Suprapubic skin (tissue), 4 donors: ENCODE measurements around the gene MBD6. TPM values are rescaled to one million over a fixed set of nuclear protein-coding genes. Genes with fewer than 3 reads are reported as not detected.
"Not testable (repeated sequence)": the region's sequence is repeated elsewhere in the genome, so short reads cannot be mapped to it uniquely, and the experiment has no call there.

Experiments
- DNase-seq, 2 donors: peaks; one replicate each; pipeline ENCODE4 v3.0.0-alpha.2; 2019; ENCODE audit warnings: low spot score in 2 of 2
- H3K27ac ChIP-seq: fragments of 200-600 bp; sonication (generic); one replicate; pipeline ENCODE4 v1.5.1; 2019
- H3K27me3 ChIP-seq: fragments of 200-600 bp; sonication (generic); one replicate; pipeline ENCODE4 v1.5.1; 2019
- H3K36me3 ChIP-seq: fragments of 200-600 bp; sonication (generic); one replicate; pipeline ENCODE4 v1.5.1; 2019
- H3K4me1 ChIP-seq: fragments of 200-600 bp; sonication (generic); one replicate; pipeline ENCODE4 v1.5.1; 2019
- H3K4me3 ChIP-seq: fragments of 200-600 bp; sonication (generic); one replicate; pipeline ENCODE4 v1.5.1; 2019; ENCODE audit warnings: mild to moderate bottlenecking
- H3K9me3 ChIP-seq: fragments of 200-600 bp; sonication (generic); one replicate; pipeline ENCODE4 v1.5.1; 2019
- EP300 ChIP-seq: sonication (generic); formaldehyde crosslinking; IDR thresholded peaks from one replicate; pipeline ENCODE4 v1.6.1; 2017; ENCODE audit warnings: antibody characterized with exemption
- POLR2A ChIP-seq, 2 donors: fragments of 450-650 bp; IDR thresholded peaks; one replicate each; pipeline ENCODE4 v1.6.1; 2017; ENCODE audit warnings: antibody characterized with exemption in 2 of 2, mild to moderate bottlenecking in 2 of 2, moderate library complexity in 2 of 2
- POLR2AphosphoS5 ChIP-seq, 3 donors: sonication (generic); formaldehyde crosslinking; IDR thresholded peaks; one replicate each; pipeline ENCODE4 v1.6.1; 2017; ENCODE audit warnings: antibody characterized with exemption in 3 of 3
- WGBS: methylation state at CpG from one replicate; pipeline ENCODE4 v1.1.5; 2018; 5-methylcytosine and 5-hydroxymethylcytosine counted together
- total RNA-seq, 4 donors: library from RNA; depleted of rRNA; stranded (reverse); fragments of >200 nt; gene quantifications; one replicate each; pipeline ENCODE4 v1.1.0, GENCODE V29; 2016
- TF ChIP-seq, protein P1 (sequence below), 2 donors: fragments of 200-600 bp in 1 of 2; fragments of 450-650 bp in 1 of 2; sonication (generic) in 1 of 2; IDR thresholded peaks; one replicate each; pipeline ENCODE4 v1.5.1; 2016 to 2019; ENCODE audit warnings: antibody characterized with exemption in 2 of 2, mild to moderate bottlenecking in 1 of 2, moderate library complexity in 1 of 2

The MBD6 gene
- total RNA-seq, 4 donors from 2014 or later = 24.4 to 92.9 (median 36.8) TPM

DNA sequence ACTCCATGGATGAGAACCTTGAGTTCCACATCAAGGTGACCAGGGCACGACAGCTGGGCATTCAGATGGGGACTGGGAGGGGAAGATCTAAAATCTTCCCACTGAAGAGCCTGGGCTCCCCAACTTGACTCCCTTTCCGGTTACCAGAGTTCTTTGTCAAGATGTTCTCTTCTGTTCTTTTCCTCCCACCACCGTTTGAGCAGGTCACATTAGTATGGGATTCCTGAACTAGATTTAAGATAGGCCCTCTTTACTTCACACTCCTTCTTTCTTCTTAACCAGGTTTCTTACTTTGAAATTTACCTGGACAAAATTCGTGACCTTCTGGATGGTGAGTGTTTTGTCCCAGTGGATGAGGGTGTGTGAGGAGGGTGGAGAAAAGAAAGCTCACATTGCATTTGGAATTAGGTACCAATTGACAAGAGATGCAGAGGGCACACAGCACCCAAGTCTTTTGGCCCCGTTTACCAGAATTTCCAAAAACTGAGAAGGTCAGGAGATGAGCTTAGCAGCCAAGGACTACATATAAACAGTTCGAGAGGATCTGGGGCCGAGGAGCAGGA lies 41.6 kb downstream of the MBD6 start:
- TF ChIP-seq, protein P1, sequence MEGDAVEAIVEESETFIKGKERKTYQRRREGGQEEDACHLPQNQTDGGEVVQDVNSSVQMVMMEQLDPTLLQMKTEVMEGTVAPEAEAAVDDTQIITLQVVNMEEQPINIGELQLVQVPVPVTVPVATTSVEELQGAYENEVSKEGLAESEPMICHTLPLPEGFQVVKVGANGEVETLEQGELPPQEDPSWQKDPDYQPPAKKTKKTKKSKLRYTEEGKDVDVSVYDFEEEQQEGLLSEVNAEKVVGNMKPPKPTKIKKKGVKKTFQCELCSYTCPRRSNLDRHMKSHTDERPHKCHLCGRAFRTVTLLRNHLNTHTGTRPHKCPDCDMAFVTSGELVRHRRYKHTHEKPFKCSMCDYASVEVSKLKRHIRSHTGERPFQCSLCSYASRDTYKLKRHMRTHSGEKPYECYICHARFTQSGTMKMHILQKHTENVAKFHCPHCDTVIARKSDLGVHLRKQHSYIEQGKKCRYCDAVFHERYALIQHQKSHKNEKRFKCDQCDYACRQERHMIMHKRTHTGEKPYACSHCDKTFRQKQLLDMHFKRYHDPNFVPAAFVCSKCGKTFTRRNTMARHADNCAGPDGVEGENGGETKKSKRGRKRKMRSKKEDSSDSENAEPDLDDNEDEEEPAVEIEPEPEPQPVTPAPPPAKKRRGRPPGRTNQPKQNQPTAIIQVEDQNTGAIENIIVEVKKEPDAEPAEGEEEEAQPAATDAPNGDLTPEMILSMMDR (IDR thresholded peaks at IDR 0.05) = no peak
- no peak for TF ChIP-seq POLR2A (IDR thresholded peaks at IDR 0.05)
- TF ChIP-seq POLR2AphosphoS5 (IDR thresholded peaks at IDR 0.05) = no peak
- TF ChIP-seq EP300 = no peak
- WGBS = 83% methylated on average over 7 of the region's 7 CpGs
- Histone ChIP-seq H3K4me1 (no peaks in the 10 kb centered on the region), H3K9me3 (no peaks in the 10 kb centered on the region), H3K4me3 (no peak overlapping the region), H3K27ac (no peak overlapping the region), H3K27me3 (peaks cover 36% of the 10 kb centered on the region), H3K36me3 (no peaks in the 10 kb centered on the region)
- peak in 1 of 2 donors; percentile 31 for DNase-seq

DNA sequence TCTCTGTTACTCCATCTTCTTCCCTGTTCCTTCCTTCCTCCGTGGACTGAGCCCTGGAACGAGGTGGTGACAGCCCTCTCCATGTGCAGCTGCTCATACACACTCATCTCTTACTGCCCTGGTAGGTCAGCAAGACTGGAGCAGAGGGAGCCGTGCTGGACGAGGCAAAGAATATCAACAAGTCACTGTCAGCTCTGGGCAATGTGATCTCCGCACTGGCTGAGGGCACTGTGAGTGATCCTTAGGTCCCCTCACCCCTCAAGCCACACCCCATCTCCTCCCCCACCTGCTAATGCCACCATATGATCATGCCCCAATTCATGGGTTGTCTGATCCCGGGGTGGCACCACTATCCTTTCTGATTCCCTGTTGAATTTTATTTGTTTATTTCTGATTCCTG lies 46.2 kb downstream of the MBD6 start:
- Histone ChIP-seq H3K27me3 (peaks cover 32% of the 10 kb centered on the region), H3K27ac (no peak overlapping the region), H3K9me3 (no peaks in the 10 kb centered on the region), H3K4me3 (no peak overlapping the region), H3K4me1 (no peaks in the 10 kb centered on the region), H3K36me3 (no peaks in the 10 kb centered on the region)
- TF ChIP-seq POLR2AphosphoS5 (IDR thresholded peaks at IDR 0.05) (no peak), POLR2A (IDR thresholded peaks at IDR 0.05) (no peak), EP300 (no peak)
- TF ChIP-seq, protein P1 (IDR thresholded peaks at IDR 0.05) = no peak
- 78% methylated on average over 6 of the region's 6 CpGs for WGBS
- DNase-seq = peak in 1 of 2 donors; percentile 57

DNA sequence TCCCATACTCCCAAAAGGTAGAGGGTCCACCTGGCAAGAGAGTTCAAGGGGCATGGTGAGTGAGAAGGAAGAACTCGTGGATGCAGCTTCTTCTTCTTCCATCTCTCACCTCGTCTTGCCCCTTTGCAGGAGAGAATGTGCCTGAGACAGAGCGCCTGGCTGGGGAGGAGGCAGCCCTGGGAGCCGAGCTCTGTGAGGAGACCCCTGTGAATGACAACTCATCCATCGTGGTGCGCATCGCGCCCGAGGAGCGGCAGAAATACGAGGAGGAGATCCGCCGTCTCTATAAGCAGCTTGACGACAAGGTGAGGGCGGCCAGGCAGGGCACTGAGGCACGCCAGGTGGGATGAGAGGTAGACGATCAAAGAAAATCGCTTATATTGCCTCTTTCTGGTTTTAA lies 47.2 kb downstream of the MBD6 start:
- Histone ChIP-seq H3K36me3 (no peaks in the 10 kb centered on the region), H3K27me3 (peaks cover 24% of the 10 kb centered on the region), H3K4me3 (no peak overlapping the region), H3K27ac (no peak overlapping the region), H3K4me1 (no peaks in the 10 kb centered on the region), H3K9me3 (no peaks in the 10 kb centered on the region)
- peak in 1 of 2 donors; percentile 72 for DNase-seq
- WGBS = 90% methylated on average over 18 of the region's 18 CpGs
- no peak for TF ChIP-seq EP300
- no peak for TF ChIP-seq POLR2AphosphoS5 (IDR thresholded peaks at IDR 0.05)
- TF ChIP-seq POLR2A (IDR thresholded peaks at IDR 0.05) = no peak
- TF ChIP-seq, protein P1 (IDR thresholded peaks at IDR 0.05) = no peak

DNA sequence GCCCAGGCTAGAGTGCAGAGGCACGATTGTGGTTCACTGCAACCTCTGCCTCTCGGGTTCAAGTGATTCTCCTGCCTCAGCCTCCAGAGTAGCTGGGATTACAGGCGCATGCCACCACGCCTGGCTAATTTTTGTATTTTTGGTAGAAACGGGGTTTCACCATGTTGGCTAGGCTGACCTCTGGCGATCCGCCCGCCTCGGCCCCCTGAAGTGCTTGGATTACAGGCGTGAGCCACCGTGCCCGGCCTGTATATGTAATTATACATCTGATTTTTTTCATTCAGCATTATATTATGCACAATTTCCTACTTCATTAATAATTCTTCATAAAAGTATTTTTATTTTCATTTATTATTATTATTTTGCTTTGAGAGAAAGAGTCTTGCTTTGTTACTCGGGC lies 47.8 kb downstream of the MBD6 start:
- not testable (repeated sequence) for H3K4me3 ChIP-seq, H3K4me1 ChIP-seq, H3K36me3 ChIP-seq, H3K9me3 ChIP-seq, H3K27ac ChIP-seq
- 77% methylated on average over 13 of the region's 13 CpGs for WGBS
- peak in 1 of 2 donors; percentile 48 for DNase-seq
- peaks cover 23% of the 10 kb centered on the region for H3K27me3 ChIP-seq

DNA sequence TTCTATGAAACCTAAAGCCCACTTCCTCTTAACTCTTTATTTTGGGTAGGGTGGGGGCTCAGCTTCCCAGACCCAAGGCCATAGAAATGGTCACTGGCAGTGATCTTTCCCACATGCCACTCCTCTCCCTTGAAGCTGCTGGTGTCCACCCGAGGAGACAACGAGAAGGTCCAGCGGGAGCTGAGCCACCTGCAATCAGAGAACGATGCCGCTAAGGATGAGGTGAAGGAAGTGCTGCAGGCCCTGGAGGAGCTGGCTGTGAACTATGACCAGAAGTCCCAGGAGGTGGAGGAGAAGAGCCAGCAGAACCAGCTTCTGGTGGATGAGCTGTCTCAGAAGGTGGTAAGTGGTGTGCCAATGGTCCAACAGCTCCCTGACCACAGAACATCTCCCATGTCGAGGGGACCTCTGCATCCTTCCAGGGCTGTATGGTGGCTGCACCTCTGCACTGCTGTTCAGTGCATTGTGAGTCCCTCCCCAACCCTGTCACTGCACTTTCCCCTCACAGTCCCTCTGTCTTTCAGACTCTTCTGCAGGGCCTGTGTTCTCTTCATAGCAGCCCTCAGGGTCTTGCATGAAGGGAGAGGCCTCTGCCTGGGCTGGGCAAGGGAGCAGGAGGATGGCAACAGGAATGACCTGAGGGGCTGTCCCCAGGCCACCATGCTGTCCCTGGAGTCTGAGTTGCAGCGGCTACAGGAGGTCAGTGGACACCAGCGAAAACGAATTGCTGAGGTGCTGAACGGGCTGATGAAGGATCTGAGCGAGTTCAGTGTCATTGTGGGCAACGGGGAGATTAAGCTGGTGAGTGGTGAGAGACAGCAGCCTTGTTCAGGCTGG lies 49.5 kb downstream of the MBD6 start:
- no peaks in the 10 kb centered on the region for H3K36me3 ChIP-seq
- no peak overlapping the region for H3K27ac ChIP-seq
- H3K27me3 ChIP-seq = peaks cover 16% of the 10 kb centered on the region
- no peaks in the 10 kb centered on the region for H3K9me3 ChIP-seq
- H3K4me1 ChIP-seq = no peaks in the 10 kb centered on the region
- DNase-seq = peak in 1 of 2 donors; percentile 49
- WGBS = 88% methylated on average over 11 of the region's 12 CpGs
- no peak overlapping the region for H3K4me3 ChIP-seq
- no peak for TF ChIP-seq EP300
- TF ChIP-seq, protein P1 (IDR thresholded peaks at IDR 0.05) = no peak
- TF ChIP-seq POLR2AphosphoS5 (IDR thresholded peaks at IDR 0.05) = no peak
- no peak for TF ChIP-seq POLR2A (IDR thresholded peaks at IDR 0.05)
